Measurements from ENCODE around the gene GRIA1.

DNA sequence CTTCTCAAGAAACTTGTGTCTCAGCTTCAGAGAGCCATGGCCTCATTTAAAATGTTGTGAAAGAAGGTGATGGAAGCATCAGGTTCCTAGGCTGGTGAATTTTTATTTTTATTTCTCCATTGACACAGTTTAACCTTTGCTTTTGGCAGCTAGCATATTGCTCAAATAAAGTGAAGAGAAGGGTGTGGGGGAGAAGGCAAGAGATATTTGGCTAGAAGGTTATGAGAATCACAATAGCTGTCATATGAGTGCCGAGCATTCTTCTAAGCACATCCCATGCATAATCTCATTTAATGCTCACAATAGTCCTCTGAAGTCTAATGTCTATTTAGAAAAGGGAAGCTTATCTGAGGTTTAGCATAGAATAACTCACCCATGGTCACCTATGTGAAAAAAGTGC lies 43.1 kb downstream of the GRIA1 start:
- TF ChIP-seq, protein P1, sequence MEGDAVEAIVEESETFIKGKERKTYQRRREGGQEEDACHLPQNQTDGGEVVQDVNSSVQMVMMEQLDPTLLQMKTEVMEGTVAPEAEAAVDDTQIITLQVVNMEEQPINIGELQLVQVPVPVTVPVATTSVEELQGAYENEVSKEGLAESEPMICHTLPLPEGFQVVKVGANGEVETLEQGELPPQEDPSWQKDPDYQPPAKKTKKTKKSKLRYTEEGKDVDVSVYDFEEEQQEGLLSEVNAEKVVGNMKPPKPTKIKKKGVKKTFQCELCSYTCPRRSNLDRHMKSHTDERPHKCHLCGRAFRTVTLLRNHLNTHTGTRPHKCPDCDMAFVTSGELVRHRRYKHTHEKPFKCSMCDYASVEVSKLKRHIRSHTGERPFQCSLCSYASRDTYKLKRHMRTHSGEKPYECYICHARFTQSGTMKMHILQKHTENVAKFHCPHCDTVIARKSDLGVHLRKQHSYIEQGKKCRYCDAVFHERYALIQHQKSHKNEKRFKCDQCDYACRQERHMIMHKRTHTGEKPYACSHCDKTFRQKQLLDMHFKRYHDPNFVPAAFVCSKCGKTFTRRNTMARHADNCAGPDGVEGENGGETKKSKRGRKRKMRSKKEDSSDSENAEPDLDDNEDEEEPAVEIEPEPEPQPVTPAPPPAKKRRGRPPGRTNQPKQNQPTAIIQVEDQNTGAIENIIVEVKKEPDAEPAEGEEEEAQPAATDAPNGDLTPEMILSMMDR (IDR thresholded peaks at IDR 0.05) = no peak
- TF ChIP-seq POLR2A (IDR thresholded peaks at IDR 0.05) = no peak
